GM12878 (cell line): ENCODE results near the gene BNC2. TPM values are rescaled to one million over a fixed set of nuclear protein-coding genes. Genes with fewer than 3 reads are reported as not detected.

Experiments
- ATAC-seq: fragments of 200-7000 bp; cut with Tn5 transposase; 3 replicates; pipeline ENCODE4 v1.9.1; 2020; ENCODE audit warnings: mild to moderate bottlenecking, moderate library complexity
- BruUV-seq: library from RNA; stranded (reverse); fragments of 400-500 nt; replicated peaks from 2 replicates; lab custom pipeline; 2021; lab: Mats Ljungman, UMichigan
- CTCF ChIA-PET: fragments of 300-600 bp; sonication (Branson Sonifier 250); formaldehyde crosslinking; extraction: SDS; loops from one replicate; lab custom pipeline; 2021; ENCODE audit warnings: inconsistent platforms; lab: Yijun Ruan, JAX
- POLR2A ChIA-PET: fragments of 350-600 bp; formaldehyde crosslinking; extraction: SDS; loops from one replicate; lab custom pipeline; 2021; ENCODE audit warnings: inconsistent platforms; lab: Charles Lee
- RAD21 ChIA-PET: fragments of 300-600 bp; sonication (Branson Sonifier 250); formaldehyde crosslinking; loops from one replicate; lab custom pipeline; 2023; ENCODE audit warnings: antibody characterized with exemption; ENCODE audit not compliant: unreplicated experiment; lab: Charles Lee
- SMC1A ChIA-PET: fragments of 300-600 bp; sonication (Branson Sonifier 250); formaldehyde crosslinking; loops from one replicate; lab custom pipeline; 2023; ENCODE audit not compliant: unreplicated experiment, uncharacterized antibody; lab: Charles Lee
- DNase-seq: peaks from one replicate; pipeline ENCODE4 v3.0.0-alpha.2; 2011; ENCODE audit warnings: low read depth, low spot score
- FAIRE-seq: peaks from 3 replicates; lab custom pipeline; 2011; peaks lifted over from hg19 to GRCh38; lab: Jason Lieb, UNC
- H2AFZ ChIP-seq: 2 replicates; pipeline ENCODE4 v1.6.0; 2011; ENCODE audit warnings: low read depth, low read length, control low read depth; ENCODE audit not compliant: control insufficient read depth
- H3K27ac ChIP-seq: 2 replicates; pipeline ENCODE4 v1.5.1; 2011; ENCODE audit warnings: control low read depth; ENCODE audit not compliant: control insufficient read depth, insufficient read depth
- H3K27me3 ChIP-seq, 2 experiments: replicated peaks in 1 of 2; 2 replicates each; pipeline versions ENCODE4 v1.6.0 to v1.6.1; 2011; ENCODE audit warnings: low read length in 1 of 2; ENCODE audit not compliant: control insufficient read depth in 2 of 2, insufficient read depth in 2 of 2
- H3K36me3 ChIP-seq, 2 experiments: 2 replicates each; pipeline ENCODE4 v1.5.1; 2011; ENCODE audit warnings: low read length in 1 of 2; ENCODE audit not compliant: control insufficient read depth in 2 of 2, insufficient read depth in 2 of 2
- H3K4me1 ChIP-seq: 2 replicates; pipeline ENCODE4 v1.6.1; 2011; ENCODE audit warnings: mild to moderate bottlenecking, low read length, moderate library complexity, mixed read lengths; ENCODE audit not compliant: control insufficient read depth, insufficient read depth
- H3K4me2 ChIP-seq: 2 replicates; pipeline ENCODE4 v1.6.0; 2011; ENCODE audit warnings: control low read depth; ENCODE audit not compliant: control insufficient read depth, insufficient read depth
- H3K4me3 ChIP-seq: fragments of 200-600 bp; sonication (generic); 2 replicates; pipeline ENCODE4 v1.5.1; 2016
- H3K79me2 ChIP-seq: 2 replicates; pipeline ENCODE4 v1.6.0; 2011; ENCODE audit warnings: low read length; ENCODE audit not compliant: control insufficient read depth, insufficient read depth
- H3K9ac ChIP-seq: 2 replicates; pipeline ENCODE4 v1.8.0; 2011; ENCODE audit warnings: low read length, control low read depth, mixed read lengths; ENCODE audit not compliant: control insufficient read depth, insufficient read depth
- H3K9me3 ChIP-seq: replicated peaks from 3 replicates; pipeline ENCODE4 v1.5.1; 2011; ENCODE audit warnings: mild to moderate bottlenecking, low read length; ENCODE audit not compliant: control insufficient read depth, insufficient read depth
- H4K20me1 ChIP-seq: 2 replicates; pipeline ENCODE4 v1.6.0; 2011; ENCODE audit not compliant: control insufficient read depth, insufficient read depth
- NRF1 ChIP-seq: conservative IDR thresholded peaks from 2 replicates; pipeline ENCODE4 v1.6.1; 2011; ENCODE audit warnings: mild to moderate bottlenecking, low read depth, low read length, improper control_type of control experiment
- ZNF217 ChIP-seq: fragments of 450-650 bp; IDR thresholded peaks from 2 replicates; pipeline ENCODE4 v1.6.1; 2017; ENCODE audit warnings: antibody characterized with exemption, mild to moderate bottlenecking
- ZNF24 ChIP-seq: fragments of 450-650 bp; IDR thresholded peaks from 2 replicates; pipeline ENCODE4 v1.6.1; 2017; ENCODE audit warnings: antibody characterized with exemption, mild to moderate bottlenecking
- WGBS: methylation state at CpG from one replicate; pipeline ENCODE4 v1.1.6; 2016; ENCODE audit warnings: low lambda C conversion rate; ENCODE audit not compliant: insufficient replicate concordance, insufficient coverage; ENCODE audit errors: missing lambda C conversion rate; 5-methylcytosine and 5-hydroxymethylcytosine counted together
- in situ Hi-C: fragments of 300-500 bp; cut with MboI; formaldehyde crosslinking; loops from 9 replicates; pipeline ENCODE4 v1.14.3; 2018; ENCODE audit warnings: mixed read lengths
- intact Hi-C: fragments of 100-400 bp; cut with micrococcal nuclease; formaldehyde crosslinking; loops from one replicate; pipeline ENCODE4 v1.14.2; 2022; ENCODE audit not compliant: unreplicated experiment
- polyA plus RNA-seq, 11 experiments: library from polyadenylated mRNA; depleted of rRNA in 4 of 11; unstranded in 6 of 11; stranded (reverse) in 5 of 11; fragments of >200 nt; fragmentation: Nextera tagmentation in 4 of 11; fragmentation: Illumina TruSeq in 1 of 11; extraction: Ambion mirVana in 4 of 11; extraction: Trizol in 1 of 11; gene quantifications; 1 replicate in 1 of 11; 2 replicates in 10 of 11; pipeline versions ENCODE4 v1.2.1 to v1.2.3, GENCODE V29; 2011 to 2016; ENCODE audit warnings: inconsistent platforms in 2 of 11, missing spikeins in 2 of 11, low read depth in 1 of 11
- total RNA-seq, 4 experiments: library from RNA; depleted of rRNA in 3 of 4; stranded (reverse); fragments of >200 nt in 3 of 4; fragmentation: Illumina TruSeq in 1 of 4; extraction: Trizol in 1 of 4; gene quantifications; 2 replicates each; pipeline versions ENCODE4 v1.2.1 to v1.2.3, GENCODE V29; 2013 to 2021
- TF ChIP-seq, protein P1 (sequence below): fragments of 450-650 bp; conservative IDR thresholded peaks from 2 replicates; pipeline ENCODE4 v1.6.1; 2017; ENCODE audit warnings: mild to moderate bottlenecking, moderate library complexity

BNC2 gene
- total and polyA plus RNA-seq, 10 of the 15 experiments (the other 5 are each of a cell fraction or from before 2014, with no cell fraction given) = 0.05 to 14.5 (median 0.26) TPM

DNA sequence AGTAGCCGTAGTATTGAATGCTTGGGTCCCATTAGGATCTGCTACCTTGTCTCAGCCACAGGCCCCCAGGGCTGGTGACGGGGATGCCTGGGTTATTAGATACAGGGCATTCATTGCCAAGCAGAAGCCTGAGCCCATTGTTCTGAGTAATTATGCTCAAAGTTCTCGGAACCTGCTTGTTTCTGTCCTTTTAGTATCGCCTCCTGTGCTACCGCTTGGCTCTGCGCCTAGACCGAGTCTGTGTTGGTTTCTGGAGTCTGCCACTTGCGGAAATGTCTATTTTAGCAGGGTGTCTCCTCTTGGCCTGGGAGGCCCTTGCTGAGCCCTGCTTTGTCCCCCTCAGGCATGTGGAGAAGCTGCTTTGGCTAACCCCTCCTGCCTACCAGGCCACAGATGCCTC, 506.1 kb downstream of the BNC2 start:
- in situ Hi-C loops (no loop called here), intact Hi-C loops (no loop called here)
- ATAC-seq (no peak), DNase-seq (no peak), FAIRE-seq (no peak)
- BruUV-seq = no TSS peak
- H4K20me1 ChIP-seq = no peaks in the 10 kb centered on the region
- RAD21 ChIA-PET = no interaction called here
- no peaks in the 10 kb centered on the region for H3K9me3 ChIP-seq
- POLR2A ChIA-PET = no interaction called here
- H3K79me2 ChIP-seq = no peaks in the 10 kb centered on the region
- H3K9ac ChIP-seq = no peak overlapping the region
- H3K36me3 ChIP-seq = no peaks in the 10 kb centered on the region
- H3K4me2 ChIP-seq = no peak overlapping the region
- SMC1A ChIA-PET = no interaction called here
- no peaks in the 10 kb centered on the region for H3K27me3 ChIP-seq
- 46% methylated on average over 8 of the region's 8 CpGs for WGBS
- CTCF ChIA-PET = no interaction called here
- H2AFZ ChIP-seq = no peak overlapping the region
- TF ChIP-seq, protein P1, sequence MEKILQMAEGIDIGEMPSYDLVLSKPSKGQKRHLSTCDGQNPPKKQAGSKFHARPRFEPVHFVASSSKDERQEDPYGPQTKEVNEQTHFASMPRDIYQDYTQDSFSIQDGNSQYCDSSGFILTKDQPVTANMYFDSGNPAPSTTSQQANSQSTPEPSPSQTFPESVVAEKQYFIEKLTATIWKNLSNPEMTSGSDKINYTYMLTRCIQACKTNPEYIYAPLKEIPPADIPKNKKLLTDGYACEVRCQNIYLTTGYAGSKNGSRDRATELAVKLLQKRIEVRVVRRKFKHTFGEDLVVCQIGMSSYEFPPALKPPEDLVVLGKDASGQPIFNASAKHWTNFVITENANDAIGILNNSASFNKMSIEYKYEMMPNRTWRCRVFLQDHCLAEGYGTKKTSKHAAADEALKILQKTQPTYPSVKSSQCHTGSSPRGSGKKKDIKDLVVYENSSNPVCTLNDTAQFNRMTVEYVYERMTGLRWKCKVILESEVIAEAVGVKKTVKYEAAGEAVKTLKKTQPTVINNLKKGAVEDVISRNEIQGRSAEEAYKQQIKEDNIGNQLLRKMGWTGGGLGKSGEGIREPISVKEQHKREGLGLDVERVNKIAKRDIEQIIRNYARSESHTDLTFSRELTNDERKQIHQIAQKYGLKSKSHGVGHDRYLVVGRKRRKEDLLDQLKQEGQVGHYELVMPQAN = no peak
- no peak for TF ChIP-seq ZNF217
- no peak for TF ChIP-seq NRF1
- H3K4me1 ChIP-seq = no peaks in the 10 kb centered on the region
- no peak overlapping the region for H3K4me3 ChIP-seq
- H3K27ac ChIP-seq = no peak overlapping the region

DNA sequence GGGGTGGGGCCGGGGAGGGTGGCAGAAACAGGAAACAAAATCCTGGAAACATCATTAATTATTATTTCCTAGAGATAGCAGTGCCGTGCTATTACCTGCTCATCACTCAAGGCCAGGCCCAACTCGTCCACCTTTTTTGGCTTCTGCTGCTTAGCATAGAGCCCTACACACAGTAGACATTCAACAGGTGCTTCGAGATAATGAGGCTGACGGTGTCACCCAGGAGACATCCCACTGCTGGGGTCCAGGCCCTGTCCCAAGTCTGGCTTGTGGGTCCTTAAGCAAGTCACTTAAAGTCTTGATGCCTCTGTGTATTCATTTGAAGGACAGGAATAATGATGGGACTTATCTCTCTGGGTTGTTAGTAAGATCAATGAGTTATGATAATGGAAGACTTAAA, 506.6 kb downstream of the BNC2 start:
- ChIA-PET RAD21 (no interaction called here), POLR2A (no interaction called here), CTCF (no interaction called here), SMC1A (no interaction called here)
- H3K9ac ChIP-seq = no peak overlapping the region
- no peak overlapping the region for H3K4me3 ChIP-seq
- BruUV-seq = no TSS peak
- no peaks in the 10 kb centered on the region for H3K27me3 ChIP-seq
- FAIRE-seq = no peak
- H3K27ac ChIP-seq = no peak overlapping the region
- no peaks in the 10 kb centered on the region for H3K4me1 ChIP-seq
- no peak overlapping the region for H3K4me2 ChIP-seq
- no peaks in the 10 kb centered on the region for H3K9me3 ChIP-seq
- in situ Hi-C loops (no loop called here), intact Hi-C loops (no loop called here)
- no peaks in the 10 kb centered on the region for H4K20me1 ChIP-seq
- H2AFZ ChIP-seq = no peak overlapping the region
- H3K79me2 ChIP-seq = no peaks in the 10 kb centered on the region
- no peak for TF ChIP-seq ZNF24
- WGBS = 0% methylated on average over 5 of the region's 5 CpGs
- no peak for DNase-seq
- ATAC-seq = no peak
- H3K36me3 ChIP-seq = no peaks in the 10 kb centered on the region
